NT2/D1 (cell line): ENCODE measurements around the gene PDXK.

Experiments used
- SUZ12 ChIP-seq: IDR thresholded peaks from 2 replicates; pipeline ENCODE4 v1.6.1; 2011; ENCODE audit not compliant: insufficient read length, insufficient read depth; ENCODE audit errors: extremely low read depth
- YY1 ChIP-seq: IDR thresholded peaks from 2 replicates; pipeline ENCODE4 v1.6.1; 2011; ENCODE audit not compliant: insufficient read length, insufficient read depth

DNA sequence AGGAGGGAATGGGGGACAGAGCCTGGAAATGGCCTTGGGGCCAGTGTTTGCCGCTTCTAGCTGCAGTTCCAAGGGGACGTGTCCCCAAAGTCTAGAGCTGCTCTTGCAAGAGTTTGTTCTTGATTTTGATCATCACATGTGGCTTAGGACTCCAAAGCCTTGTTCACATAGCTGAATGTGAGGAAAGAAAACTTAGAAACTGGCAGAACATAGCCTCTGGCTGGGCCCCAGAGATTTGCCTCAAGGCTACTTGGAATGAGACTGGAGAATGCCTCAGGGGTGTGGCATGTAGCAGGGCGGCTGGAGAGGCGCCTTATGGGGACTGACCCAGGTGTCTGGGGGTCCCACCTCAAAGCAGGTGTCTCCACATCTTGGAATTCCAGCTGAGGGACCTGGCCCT is 2.3 kb downstream of the PDXK start:
- TF ChIP-seq YY1: no peak
- no peak for TF ChIP-seq SUZ12
